ENCODE results near the gene GAB2.
"Not testable (repeated sequence)": the region's sequence is repeated elsewhere in the genome, so short reads cannot be mapped to it uniquely, and the experiment has no call there.

The GAB2 gene

DNA sequence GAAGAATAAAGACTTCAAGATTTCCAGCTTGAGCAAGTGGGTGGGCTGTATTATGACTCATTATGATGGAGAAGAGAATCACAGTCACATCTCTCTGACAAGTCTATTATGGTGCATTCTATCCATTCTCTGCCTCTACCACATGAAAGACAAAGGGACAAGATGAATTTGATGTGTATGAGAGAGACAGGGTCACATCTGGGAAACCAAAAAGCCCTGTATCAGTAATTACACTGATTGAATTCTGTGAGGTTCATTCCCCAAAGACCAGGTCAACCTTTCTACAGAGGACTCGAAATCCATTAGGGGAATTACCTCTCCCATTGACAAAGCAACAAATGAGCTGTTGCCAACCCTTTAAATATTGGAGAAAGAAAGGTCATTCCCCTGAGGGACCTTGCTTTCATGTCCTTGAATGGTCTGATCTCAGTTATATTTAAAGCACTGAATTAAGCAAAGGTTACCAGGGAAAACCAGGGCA is 119.3 kb downstream of the GAB2 start:
- no peaks in the 10 kb centered on the region for H3K4me1 ChIP-seq (ENCODE audit: insufficient read depth, insufficient read length)
- DNase-seq (ENCODE audit: low read depth, low spot score), result no peak
- H3K4me3 ChIP-seq (ENCODE audit: insufficient read length, low read depth), result no peak overlapping the region
- no peak overlapping the region for H3K9ac ChIP-seq (ENCODE audit: insufficient read length, low read depth)
- no peak for TF ChIP-seq YY1 (IDR thresholded peaks at IDR 0.05; ENCODE audit: insufficient read depth, insufficient read length)
- no peak for TF ChIP-seq SUZ12 (IDR thresholded peaks at IDR 0.05; ENCODE audit: extremely low read depth, insufficient read depth, insufficient read length)
- TF ChIP-seq ZNF274 (IDR thresholded peaks at IDR 0.05; ENCODE audit: low read depth, low read length), result no peak
- no peaks in the 10 kb centered on the region for H3K9me3 ChIP-seq (ENCODE audit: insufficient read depth, low read length)
- H3K36me3 ChIP-seq (ENCODE audit: insufficient read depth, insufficient read length, low read length), result no peaks in the 10 kb centered on the region
- H3K27me3 ChIP-seq (ENCODE audit: insufficient read depth, insufficient read length), result no peaks in the 10 kb centered on the region

GRCh38 chr11:78295991-78296930 is 121.4 kb downstream of the GAB2 start:
- no peaks in the 10 kb centered on the region for H3K9me3 ChIP-seq (ENCODE audit: insufficient read depth, low read length)
- H3K27me3 ChIP-seq (ENCODE audit: insufficient read depth, insufficient read length), result no peaks in the 10 kb centered on the region
- H3K36me3 ChIP-seq (ENCODE audit: insufficient read depth, insufficient read length, low read length), result no peaks in the 10 kb centered on the region
- no peaks in the 10 kb centered on the region for H3K4me1 ChIP-seq (ENCODE audit: insufficient read depth, insufficient read length)
- TF ChIP-seq ZNF274 (IDR thresholded peaks at IDR 0.05; ENCODE audit: low read depth, low read length), result no peak
- no peak for TF ChIP-seq SUZ12 (IDR thresholded peaks at IDR 0.05; ENCODE audit: extremely low read depth, insufficient read depth, insufficient read length)
- TF ChIP-seq YY1 (IDR thresholded peaks at IDR 0.05; ENCODE audit: insufficient read depth, insufficient read length), result no peak
- H3K9ac ChIP-seq (ENCODE audit: insufficient read length, low read depth), result no peak overlapping the region
- DNase-seq (ENCODE audit: low read depth, low spot score), result no peak
- H3K4me3 ChIP-seq (ENCODE audit: insufficient read length, low read depth), result no peak overlapping the region

- Histone ChIP-seq H3K9ac (ENCODE audit: insufficient read length, low read depth) (no peak overlapping the region), H3K4me3 (ENCODE audit: insufficient read length, low read depth) (no peak overlapping the region), H3K27me3 (ENCODE audit: insufficient read depth, insufficient read length) (no peaks in the 10 kb centered on the region), H3K9me3 (ENCODE audit: insufficient read depth, low read length) (no peaks in the 10 kb centered on the region), H3K4me1 (ENCODE audit: insufficient read depth, insufficient read length) (no peaks in the 10 kb centered on the region), H3K36me3 (ENCODE audit: insufficient read depth, insufficient read length, low read length) (no peaks in the 10 kb centered on the region)
- TF ChIP-seq SUZ12 (IDR thresholded peaks at IDR 0.05; ENCODE audit: extremely low read depth, insufficient read depth, insufficient read length) (no peak), YY1 (IDR thresholded peaks at IDR 0.05; ENCODE audit: insufficient read depth, insufficient read length) (no peak), ZNF274 (IDR thresholded peaks at IDR 0.05; ENCODE audit: low read depth, low read length) (no peak)
- no peak for DNase-seq (ENCODE audit: low read depth, low spot score)
These were observed 122.3 kb downstream of the GAB2 start for GRCh38 chr11:78295347-78295746.

DNA sequence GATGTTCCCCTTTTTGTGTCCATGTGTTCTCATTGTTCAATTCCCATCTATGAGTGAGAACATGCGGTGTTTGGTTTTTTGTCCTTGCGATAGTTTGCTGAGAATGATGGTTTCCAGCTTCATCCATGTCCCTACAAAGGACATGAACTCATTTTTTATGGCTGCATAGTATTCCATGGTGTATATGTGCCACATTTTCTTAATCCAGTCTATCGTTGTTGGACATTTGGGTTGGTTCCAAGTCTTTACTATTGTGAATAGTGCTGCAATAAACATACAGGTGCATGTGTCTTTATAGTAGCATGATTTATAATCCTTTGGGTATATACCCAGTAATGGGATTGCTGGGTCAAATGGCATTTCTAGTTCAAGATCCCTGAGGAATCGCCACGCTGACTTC is 123.5 kb downstream of the GAB2 start:
- DNase-seq (ENCODE audit: low read depth, low spot score); H3K9ac ChIP-seq (ENCODE audit: insufficient read length, low read depth); H3K4me1 ChIP-seq (ENCODE audit: insufficient read depth, insufficient read length); H3K4me3 ChIP-seq (ENCODE audit: insufficient read length, low read depth); H3K27me3 ChIP-seq (ENCODE audit: insufficient read depth, insufficient read length); H3K9me3 ChIP-seq (ENCODE audit: insufficient read depth, low read length); H3K36me3 ChIP-seq (ENCODE audit: insufficient read depth, insufficient read length, low read length): not testable (repeated sequence)

- TF ChIP-seq YY1 (IDR thresholded peaks at IDR 0.05; ENCODE audit: insufficient read depth, insufficient read length) (no peak), ZNF274 (IDR thresholded peaks at IDR 0.05; ENCODE audit: low read depth, low read length) (no peak), SUZ12 (IDR thresholded peaks at IDR 0.05; ENCODE audit: extremely low read depth, insufficient read depth, insufficient read length) (no peak)
- no peaks in the 10 kb centered on the region for H3K4me1 ChIP-seq (ENCODE audit: insufficient read depth, insufficient read length)
- H3K4me3 ChIP-seq (ENCODE audit: insufficient read length, low read depth), result no peak overlapping the region
- no peaks in the 10 kb centered on the region for H3K27me3 ChIP-seq (ENCODE audit: insufficient read depth, insufficient read length)
- DNase-seq (ENCODE audit: low read depth, low spot score), result no peak
- no peaks in the 10 kb centered on the region; the same call in none of the 2 replicates for H3K9me3 ChIP-seq (ENCODE audit: insufficient read depth, low read length)
- H3K36me3 ChIP-seq (ENCODE audit: insufficient read depth, insufficient read length, low read length), result no peaks in the 10 kb centered on the region
- no peak overlapping the region for H3K9ac ChIP-seq (ENCODE audit: insufficient read length, low read depth)
These were observed 124.1 kb downstream of the GAB2 start for GRCh38 chr11:78293536-78293935.

DNA sequence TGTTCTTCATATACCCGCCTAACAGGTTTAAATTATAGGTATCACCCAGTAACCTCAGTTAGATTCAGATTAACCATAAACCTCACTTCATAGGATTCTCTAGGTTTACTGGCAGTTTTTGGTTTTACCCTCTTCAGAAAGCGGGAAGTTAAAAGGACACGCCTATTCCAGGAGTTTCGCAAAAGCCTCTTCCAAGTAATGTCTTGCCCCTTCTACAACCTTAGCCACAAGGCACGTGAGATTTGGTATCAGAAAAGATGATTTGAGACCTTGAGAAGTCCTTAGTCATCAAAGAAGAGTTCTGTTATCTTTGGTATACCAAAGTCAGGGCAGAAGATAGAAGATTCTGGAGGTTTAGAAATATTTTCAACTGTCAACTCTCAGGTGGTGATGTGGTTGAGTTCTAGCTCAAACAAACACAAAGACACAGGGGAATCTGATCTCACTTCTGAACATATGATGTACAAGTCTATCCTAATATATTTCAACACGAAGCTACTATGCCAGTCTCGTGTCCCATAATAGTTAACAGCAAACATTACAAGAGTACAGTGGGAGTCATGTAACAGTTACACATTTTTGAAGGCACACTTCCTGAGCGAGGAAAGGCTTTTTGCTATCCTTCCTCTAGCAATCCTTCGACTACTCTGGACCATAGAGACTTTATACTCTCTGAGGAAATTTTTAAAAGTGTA is 125.4 kb downstream of the GAB2 start:
- no peak for DNase-seq (ENCODE audit: low read depth, low spot score)
- Histone ChIP-seq H3K4me1 (ENCODE audit: insufficient read depth, insufficient read length) (no peaks in the 10 kb centered on the region), H3K9me3 (ENCODE audit: insufficient read depth, low read length) (no peaks in the 10 kb centered on the region; the same call in none of the 2 replicates), H3K4me3 (ENCODE audit: insufficient read length, low read depth) (no peak overlapping the region), H3K36me3 (ENCODE audit: insufficient read depth, insufficient read length, low read length) (no peaks in the 10 kb centered on the region), H3K9ac (ENCODE audit: insufficient read length, low read depth) (no peak overlapping the region), H3K27me3 (ENCODE audit: insufficient read depth, insufficient read length) (no peaks in the 10 kb centered on the region)
- TF ChIP-seq SUZ12 (IDR thresholded peaks at IDR 0.05; ENCODE audit: extremely low read depth, insufficient read depth, insufficient read length), result no peak
- TF ChIP-seq ZNF274 (IDR thresholded peaks at IDR 0.05; ENCODE audit: low read depth, low read length), result no peak
- no peak for TF ChIP-seq YY1 (IDR thresholded peaks at IDR 0.05; ENCODE audit: insufficient read depth, insufficient read length)

DNA sequence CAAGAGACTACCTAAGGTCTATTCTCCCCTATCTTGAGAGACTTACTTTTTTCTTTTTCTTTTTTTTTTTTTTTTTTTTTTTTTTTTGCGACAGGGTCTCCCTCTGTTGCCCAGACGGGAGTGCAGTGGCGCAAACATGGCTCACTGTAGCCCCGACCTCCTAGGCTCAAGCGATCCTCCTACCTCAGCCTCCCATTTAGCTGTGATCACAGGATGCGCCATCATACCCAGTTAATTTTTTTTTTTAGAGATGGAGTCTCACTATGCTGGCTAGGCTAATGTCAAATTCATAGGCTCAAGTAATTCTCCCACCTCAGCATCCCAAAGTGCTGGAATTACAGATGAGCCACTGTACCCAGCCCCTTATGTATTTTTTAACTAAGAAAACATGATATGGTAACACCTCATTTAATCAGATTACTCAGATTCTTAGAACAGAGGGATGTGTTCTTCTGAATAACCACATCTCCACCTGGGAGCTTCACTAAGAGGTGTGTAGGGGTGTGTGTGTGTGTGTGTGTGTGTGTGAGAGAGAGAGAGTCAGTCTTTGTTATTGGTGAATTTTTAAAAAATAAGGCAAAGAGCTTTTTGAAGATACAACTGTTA is 126.0 kb downstream of the GAB2 start:
- no peak overlapping the region for H3K4me3 ChIP-seq (ENCODE audit: insufficient read length, low read depth)
- H3K9me3 ChIP-seq (ENCODE audit: insufficient read depth, low read length), result no peaks in the 10 kb centered on the region; the same call in none of the 2 replicates
- no peak overlapping the region for H3K9ac ChIP-seq (ENCODE audit: insufficient read length, low read depth)
- TF ChIP-seq YY1 (IDR thresholded peaks at IDR 0.05; ENCODE audit: insufficient read depth, insufficient read length), result no peak
- no peak for TF ChIP-seq ZNF274 (IDR thresholded peaks at IDR 0.05; ENCODE audit: low read depth, low read length)
- no peak for TF ChIP-seq SUZ12 (IDR thresholded peaks at IDR 0.05; ENCODE audit: extremely low read depth, insufficient read depth, insufficient read length)
- no peaks in the 10 kb centered on the region for H3K27me3 ChIP-seq (ENCODE audit: insufficient read depth, insufficient read length)
- no peaks in the 10 kb centered on the region for H3K4me1 ChIP-seq (ENCODE audit: insufficient read depth, insufficient read length)
- no peak for DNase-seq (ENCODE audit: low read depth, low spot score)
- H3K36me3 ChIP-seq (ENCODE audit: insufficient read depth, insufficient read length, low read length), result no peaks in the 10 kb centered on the region

Measured in NT2/D1 (cell line).